Loucy (cell line): ENCODE data around the gene GALNT10.

Experiments
- H2AFZ ChIP-seq: fragments of 200-600 bp; sonication (generic); 2 replicates; pipeline ENCODE4 v1.6.0; 2016; ENCODE audit warnings: antibody characterized with exemption, mild to moderate bottlenecking, low read length, moderate library complexity
- H3F3A ChIP-seq: fragments of 200-600 bp; 2 replicates; pipeline ENCODE4 v1.6.0; 2016; ENCODE audit warnings: antibody characterized with exemption, low read depth, mild to moderate bottlenecking
- H3K27me3 ChIP-seq: fragments of 200-600 bp; sonication (generic); 2 replicates; pipeline ENCODE4 v1.6.1; 2014; ENCODE audit warnings: low read length, mild to moderate bottlenecking; ENCODE audit not compliant: insufficient read depth, poor library complexity, severe bottlenecking
- H3K36me3 ChIP-seq: fragments of 200-600 bp; sonication (generic); 2 replicates; pipeline ENCODE4 v1.6.1; 2016; ENCODE audit warnings: low read length; ENCODE audit not compliant: insufficient read depth
- H3K4me1 ChIP-seq: fragments of 200-600 bp; sonication (generic); 2 replicates; pipeline ENCODE4 v1.5.1; 2014; ENCODE audit warnings: low read length, mild to moderate bottlenecking; ENCODE audit not compliant: insufficient read depth, poor library complexity, severe bottlenecking
- H3K4me2 ChIP-seq: fragments of 200-600 bp; sonication (generic); 2 replicates; pipeline ENCODE4 v1.6.0; 2014; ENCODE audit warnings: antibody characterized with exemption, low read length, low read depth, mild to moderate bottlenecking; ENCODE audit not compliant: poor library complexity, severe bottlenecking
- H3K4me3 ChIP-seq: fragments of 200-600 bp; sonication (generic); 2 replicates; pipeline ENCODE4 v1.5.1; 2014; ENCODE audit warnings: low read length, mild to moderate bottlenecking, mixed read lengths; ENCODE audit not compliant: poor library complexity, severe bottlenecking
- H3K79me2 ChIP-seq: fragments of 200-600 bp; sonication (generic); 2 replicates; pipeline ENCODE4 v1.6.1; 2014; ENCODE audit warnings: low read length; ENCODE audit not compliant: insufficient read depth
- H3K9ac ChIP-seq: fragments of 200-600 bp; sonication (generic); 2 replicates; pipeline ENCODE4 v1.6.0; 2014; ENCODE audit warnings: mild to moderate bottlenecking, low read depth, low read length, moderate library complexity; ENCODE audit not compliant: poor library complexity, severe bottlenecking
- H3K9me2 ChIP-seq: fragments of 200-600 bp; sonication (generic); replicated peaks from 2 replicates; pipeline ENCODE4 v1.6.1; 2016; ENCODE audit warnings: low read depth, low read length, mixed read lengths
- H3K9me3 ChIP-seq: fragments of 200-600 bp; sonication (generic); 2 replicates; pipeline ENCODE4 v1.6.1; 2014; ENCODE audit warnings: mild to moderate bottlenecking, antibody characterized with exemption, low read length, low read depth; ENCODE audit not compliant: insufficient read depth
- H4K20me1 ChIP-seq: fragments of 200-600 bp; sonication (generic); 2 replicates; pipeline ENCODE4 v1.6.0; 2014; ENCODE audit warnings: antibody characterized with exemption, low read length, mild to moderate bottlenecking; ENCODE audit not compliant: insufficient read depth, poor library complexity, severe bottlenecking
- EZH2phosphoT487 ChIP-seq: fragments of 200-600 bp; IDR thresholded peaks from 2 replicates; pipeline ENCODE4 v1.6.1; 2018; ENCODE audit warnings: antibody characterized with exemption, mild to moderate bottlenecking, moderate library complexity, borderline replicate concordance
- TF ChIP-seq, protein P1 (sequence below): fragments of 200-600 bp; sonication (generic); conservative IDR thresholded peaks from 2 replicates; pipeline ENCODE4 v1.5.1; 2014; ENCODE audit warnings: mild to moderate bottlenecking, antibody characterized with exemption, low read length

The GALNT10 gene

DNA sequence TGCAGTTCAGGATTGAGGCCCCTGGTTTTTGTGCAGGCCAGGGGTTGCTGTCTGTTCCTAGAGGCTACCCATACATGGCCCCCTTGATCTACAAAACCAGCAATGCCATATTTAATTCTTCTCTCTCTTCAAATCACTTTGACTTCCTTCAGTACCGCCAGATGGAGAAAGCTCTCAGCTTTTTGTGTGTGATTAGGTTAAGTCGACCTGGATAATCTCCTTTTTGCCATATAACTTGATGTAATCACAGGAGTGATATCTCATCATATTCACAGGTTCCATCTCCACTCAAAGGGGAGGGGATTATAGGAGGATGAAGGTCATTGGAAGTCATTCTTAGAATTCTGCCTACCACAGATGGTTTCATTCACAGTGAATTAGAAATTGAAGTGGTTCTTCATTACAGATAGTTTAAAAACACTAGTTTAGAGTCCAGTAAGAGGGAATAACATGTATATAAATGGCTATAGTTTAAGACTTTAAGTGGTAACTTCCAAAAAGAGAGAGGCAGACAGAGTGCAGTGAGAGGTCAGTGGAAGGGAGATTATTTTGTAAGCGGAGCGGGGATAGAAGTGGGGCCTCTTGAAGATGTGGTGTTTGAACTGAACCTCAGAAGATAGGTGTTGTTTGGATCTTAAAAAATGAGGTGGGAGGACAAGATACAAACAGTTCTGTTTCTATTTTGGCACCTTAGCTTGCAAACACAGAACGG is 85.9 kb downstream of the GALNT10 start:
- no peak overlapping the region for H2AFZ ChIP-seq
- no peaks in the 10 kb centered on the region for H3K79me2 ChIP-seq
- peaks cover 27% of the 10 kb centered on the region for H3K4me1 ChIP-seq
- no peaks in the 10 kb centered on the region for H3F3A ChIP-seq
- no peaks in the 10 kb centered on the region for H3K9me2 ChIP-seq
- H3K4me3 ChIP-seq, result no peak overlapping the region
- H4K20me1 ChIP-seq, result no peaks in the 10 kb centered on the region
- no peaks in the 10 kb centered on the region for H3K27me3 ChIP-seq
- TF ChIP-seq EZH2phosphoT487, result no peak
- TF ChIP-seq, protein P1, sequence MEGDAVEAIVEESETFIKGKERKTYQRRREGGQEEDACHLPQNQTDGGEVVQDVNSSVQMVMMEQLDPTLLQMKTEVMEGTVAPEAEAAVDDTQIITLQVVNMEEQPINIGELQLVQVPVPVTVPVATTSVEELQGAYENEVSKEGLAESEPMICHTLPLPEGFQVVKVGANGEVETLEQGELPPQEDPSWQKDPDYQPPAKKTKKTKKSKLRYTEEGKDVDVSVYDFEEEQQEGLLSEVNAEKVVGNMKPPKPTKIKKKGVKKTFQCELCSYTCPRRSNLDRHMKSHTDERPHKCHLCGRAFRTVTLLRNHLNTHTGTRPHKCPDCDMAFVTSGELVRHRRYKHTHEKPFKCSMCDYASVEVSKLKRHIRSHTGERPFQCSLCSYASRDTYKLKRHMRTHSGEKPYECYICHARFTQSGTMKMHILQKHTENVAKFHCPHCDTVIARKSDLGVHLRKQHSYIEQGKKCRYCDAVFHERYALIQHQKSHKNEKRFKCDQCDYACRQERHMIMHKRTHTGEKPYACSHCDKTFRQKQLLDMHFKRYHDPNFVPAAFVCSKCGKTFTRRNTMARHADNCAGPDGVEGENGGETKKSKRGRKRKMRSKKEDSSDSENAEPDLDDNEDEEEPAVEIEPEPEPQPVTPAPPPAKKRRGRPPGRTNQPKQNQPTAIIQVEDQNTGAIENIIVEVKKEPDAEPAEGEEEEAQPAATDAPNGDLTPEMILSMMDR, result no peak
- H3K36me3 ChIP-seq, result no peaks in the 10 kb centered on the region
- no peak overlapping the region for H3K4me2 ChIP-seq
- H3K9ac ChIP-seq, result no peak overlapping the region
- no peaks in the 10 kb centered on the region for H3K9me3 ChIP-seq

DNA sequence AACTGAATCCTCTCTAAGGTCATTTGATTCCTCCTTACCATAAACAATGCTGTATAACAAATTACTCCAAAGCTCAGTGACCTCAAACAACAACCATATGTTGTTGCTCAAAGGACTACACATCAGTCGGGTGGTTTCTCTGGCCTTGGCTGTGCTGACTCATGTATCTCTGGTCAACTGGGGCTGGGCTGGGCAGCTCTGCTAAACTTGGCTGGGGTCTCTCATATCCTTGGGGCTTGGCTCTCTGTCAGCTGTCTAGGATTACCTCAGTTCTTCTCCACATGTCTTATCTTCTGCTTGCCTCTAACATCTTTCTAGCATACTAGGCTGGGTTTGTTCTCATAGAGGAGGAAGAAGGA is 86.4 kb downstream of the GALNT10 start:
- Histone ChIP-seq H3F3A (no peaks in the 10 kb centered on the region), H2AFZ (no peak overlapping the region), H3K27me3 (no peaks in the 10 kb centered on the region), H3K4me1 (peaks cover 22% of the 10 kb centered on the region), H3K4me2 (no peak overlapping the region), H3K36me3 (no peaks in the 10 kb centered on the region), H4K20me1 (no peaks in the 10 kb centered on the region), H3K79me2 (no peaks in the 10 kb centered on the region), H3K4me3 (no peak overlapping the region), H3K9me3 (no peaks in the 10 kb centered on the region), H3K9me2 (no peaks in the 10 kb centered on the region), H3K9ac (no peak overlapping the region)
- TF ChIP-seq EZH2phosphoT487, result no peak
- TF ChIP-seq, protein P1, result no peak

DNA sequence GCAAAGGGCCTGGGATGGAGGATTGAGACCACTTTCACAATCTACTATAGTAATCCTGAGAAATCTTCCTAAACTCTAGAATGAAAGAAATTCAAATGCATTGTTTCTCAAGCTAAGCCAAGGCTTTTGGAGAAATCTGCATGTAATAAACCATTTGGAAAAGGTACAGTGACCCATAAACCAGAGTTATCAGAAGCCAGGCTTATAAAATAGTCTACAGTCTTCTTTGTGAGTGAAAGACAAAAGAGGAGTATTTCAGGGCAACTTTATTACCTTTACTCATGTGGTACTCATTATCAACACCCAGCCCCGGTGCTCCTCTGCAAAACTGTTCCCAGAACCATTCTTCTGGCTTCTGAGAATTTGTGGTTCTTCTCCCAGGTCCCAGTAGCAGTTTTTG is 87.0 kb downstream of the GALNT10 start:
- Histone ChIP-seq H3K4me2 (no peak overlapping the region), H3K27me3 (no peaks in the 10 kb centered on the region), H3K9me2 (no peaks in the 10 kb centered on the region), H3K79me2 (no peaks in the 10 kb centered on the region), H3F3A (no peaks in the 10 kb centered on the region), H2AFZ (no peak overlapping the region), H3K4me3 (no peak overlapping the region), H3K9ac (no peak overlapping the region), H3K4me1 (peaks cover 16% of the 10 kb centered on the region), H3K36me3 (no peaks in the 10 kb centered on the region), H3K9me3 (no peaks in the 10 kb centered on the region), H4K20me1 (no peaks in the 10 kb centered on the region)
- TF ChIP-seq, protein P1, result no peak
- TF ChIP-seq EZH2phosphoT487, result no peak
